Measurements from ENCODE around the gene CFAP298.
A peak's percentile ranks its signal among the peaks of the same experiment; 100 is the strongest.
"Not testable (repeated sequence)": the region's sequence is repeated elsewhere in the genome, so short reads cannot be mapped to it uniquely, and the experiment has no call there.

Gene CFAP298

GRCh38 chr21:32612075-32612998, at the start of gene CFAP298:
CFAP298 (minus strand) TSS chr21:32612377; CDS start chr21:32612243, 134 bp downstream.
- Histone ChIP-seq H3K4me3 (ENCODE audit: low read depth in 1 of 2, low read length in 2 of 2) (peak within 1 kb of the TSS; percentile 85 to 93), H3K9me3 (ENCODE audit: low read length) (no peaks in the 10 kb centered on the region), H3K4me1 (ENCODE audit: insufficient read depth, low read length) (peaks cover 3% of the 10 kb centered on the region), H3K9ac (ENCODE audit: low read length) (peak within 1 kb of the TSS; percentile 68), H3K36me3 (ENCODE audit: insufficient read depth, low read length) (peaks cover 18% of the 10 kb centered on the region), H3K27ac (ENCODE audit: low read depth, low read length) (peak within 1 kb of the TSS; percentile 89), H3K27me3 (ENCODE audit: control insufficient read depth in 1 of 2, insufficient read depth in 2 of 2, low read length in 2 of 2) (no peaks in the 10 kb centered on the region)

GRCh38 chr21:32661026-32661782, 49.0 kb upstream of the CFAP298 start:
- H3K27ac ChIP-seq (ENCODE audit: low read depth, low read length); H3K9me3 ChIP-seq (ENCODE audit: low read length); H3K4me3 ChIP-seq (ENCODE audit: low read depth in 1 of 2, low read length in 2 of 2); H3K9ac ChIP-seq (ENCODE audit: low read length); H3K27me3 ChIP-seq (ENCODE audit: control insufficient read depth in 1 of 2, insufficient read depth in 2 of 2, low read length in 2 of 2); H3K4me1 ChIP-seq (ENCODE audit: insufficient read depth, low read length): not testable (repeated sequence)
- peaks cover 31% of the 10 kb centered on the region for H3K36me3 ChIP-seq (ENCODE audit: insufficient read depth, low read length)

GRCh38 chr21:32658524-32658923, 46.3 kb upstream of the CFAP298 start:
- Histone ChIP-seq H3K4me3 (ENCODE audit: low read depth in 1 of 2, low read length in 2 of 2) (no peak overlapping the region), H3K9me3 (ENCODE audit: low read length) (no peaks in the 10 kb centered on the region), H3K9ac (ENCODE audit: low read length) (no peak overlapping the region), H3K27ac (ENCODE audit: low read depth, low read length) (no peak overlapping the region), H3K27me3 (ENCODE audit: control insufficient read depth in 1 of 2, insufficient read depth in 2 of 2, low read length in 2 of 2) (no peaks in the 10 kb centered on the region), H3K4me1 (ENCODE audit: insufficient read depth, low read length) (no peaks in the 10 kb centered on the region), H3K36me3 (ENCODE audit: insufficient read depth, low read length) (peaks cover 14% of the 10 kb centered on the region)

- peaks cover 14% of the 10 kb centered on the region for H3K36me3 ChIP-seq (ENCODE audit: insufficient read depth, low read length)
Observed at GRCh38 chr21:32653326-32653901, 41.2 kb upstream of the CFAP298 start.

GRCh38 chr21:32648165-32648564, 36.0 kb upstream of the CFAP298 start:
- no peak overlapping the region for H3K4me3 ChIP-seq (ENCODE audit: low read depth in 1 of 2, low read length in 2 of 2)
- no peaks in the 10 kb centered on the region for H3K27me3 ChIP-seq (ENCODE audit: control insufficient read depth in 1 of 2, insufficient read depth in 2 of 2, low read length in 2 of 2)
- peaks cover 8% of the 10 kb centered on the region for H3K36me3 ChIP-seq (ENCODE audit: insufficient read depth, low read length)
- H3K4me1 ChIP-seq (ENCODE audit: insufficient read depth, low read length): no peaks in the 10 kb centered on the region
- H3K9ac ChIP-seq (ENCODE audit: low read length): no peak overlapping the region
- no peak overlapping the region for H3K27ac ChIP-seq (ENCODE audit: low read depth, low read length)
- no peaks in the 10 kb centered on the region for H3K9me3 ChIP-seq (ENCODE audit: low read length)

More at GRCh38 chr21:32653326-32653901, 41.2 kb upstream of the CFAP298 start:
- H3K9me3 ChIP-seq (ENCODE audit: low read length): no peaks in the 10 kb centered on the region
- no peak overlapping the region for H3K9ac ChIP-seq (ENCODE audit: low read length)
- H3K4me1 ChIP-seq (ENCODE audit: insufficient read depth, low read length): no peaks in the 10 kb centered on the region
- no peak overlapping the region for H3K4me3 ChIP-seq (ENCODE audit: low read depth in 1 of 2, low read length in 2 of 2)
- no peaks in the 10 kb centered on the region for H3K27me3 ChIP-seq (ENCODE audit: control insufficient read depth in 1 of 2, insufficient read depth in 2 of 2, low read length in 2 of 2)
- no peak overlapping the region for H3K27ac ChIP-seq (ENCODE audit: low read depth, low read length)

- no peaks in the 10 kb centered on the region for H3K27me3 ChIP-seq (ENCODE audit: control insufficient read depth in 1 of 2, insufficient read depth in 2 of 2, low read length in 2 of 2)
- no peaks in the 10 kb centered on the region for H3K9me3 ChIP-seq (ENCODE audit: low read length)
- no peaks in the 10 kb centered on the region for H3K4me1 ChIP-seq (ENCODE audit: insufficient read depth, low read length)
- no peak overlapping the region for H3K9ac ChIP-seq (ENCODE audit: low read length)
- no peak overlapping the region for H3K27ac ChIP-seq (ENCODE audit: low read depth, low read length)
- H3K4me3 ChIP-seq (ENCODE audit: low read depth in 1 of 2, low read length in 2 of 2): no peak overlapping the region
- peaks cover 8% of the 10 kb centered on the region for H3K36me3 ChIP-seq (ENCODE audit: insufficient read depth, low read length)
Observed at GRCh38 chr21:32645261-32646182, 33.3 kb upstream of the CFAP298 start.

GRCh38 chr21:32641710-32642698, 29.8 kb upstream of the CFAP298 start:
- no peak overlapping the region for H3K9ac ChIP-seq (ENCODE audit: low read length)
- H3K27ac ChIP-seq (ENCODE audit: low read depth, low read length): no peak overlapping the region
- peaks cover 16% of the 10 kb centered on the region for H3K36me3 ChIP-seq (ENCODE audit: insufficient read depth, low read length)
- no peaks in the 10 kb centered on the region for H3K9me3 ChIP-seq (ENCODE audit: low read length)
- no peaks in the 10 kb centered on the region for H3K4me1 ChIP-seq (ENCODE audit: insufficient read depth, low read length)
- H3K27me3 ChIP-seq (ENCODE audit: control insufficient read depth in 1 of 2, insufficient read depth in 2 of 2, low read length in 2 of 2): no peaks in the 10 kb centered on the region
- no peak overlapping the region for H3K4me3 ChIP-seq (ENCODE audit: low read depth in 1 of 2, low read length in 2 of 2)

GRCh38 chr21:32626621-32627196, 14.5 kb upstream of the CFAP298 start:
- Histone ChIP-seq H3K9me3 (ENCODE audit: low read length) (no peaks in the 10 kb centered on the region), H3K4me3 (ENCODE audit: low read depth in 1 of 2, low read length in 2 of 2) (no peak overlapping the region)

GRCh38 chr21:32618218-32618617, 6.0 kb upstream of the CFAP298 start:
- not testable (repeated sequence) for H3K36me3 ChIP-seq (ENCODE audit: insufficient read depth, low read length); H3K4me3 ChIP-seq (ENCODE audit: low read depth in 1 of 2, low read length in 2 of 2); H3K27ac ChIP-seq (ENCODE audit: low read depth, low read length); H3K27me3 ChIP-seq (ENCODE audit: control insufficient read depth in 1 of 2, insufficient read depth in 2 of 2, low read length in 2 of 2); H3K4me1 ChIP-seq (ENCODE audit: insufficient read depth, low read length); H3K9me3 ChIP-seq (ENCODE audit: low read length); H3K9ac ChIP-seq (ENCODE audit: low read length)

More at GRCh38 chr21:32626621-32627196, 14.5 kb upstream of the CFAP298 start:
- Histone ChIP-seq H3K27ac (ENCODE audit: low read depth, low read length) (no peak overlapping the region), H3K4me1 (ENCODE audit: insufficient read depth, low read length) (no peaks in the 10 kb centered on the region), H3K9ac (ENCODE audit: low read length) (no peak overlapping the region), H3K36me3 (ENCODE audit: insufficient read depth, low read length) (peaks cover 12% of the 10 kb centered on the region), H3K27me3 (ENCODE audit: control insufficient read depth in 1 of 2, insufficient read depth in 2 of 2, low read length in 2 of 2) (no peaks in the 10 kb centered on the region)
